HuH-7 (cell line): ENCODE data around the gene ERN1.
A peak's percentile ranks its signal among the peaks of the same experiment; 100 is the strongest.

ENCODE experiments used
- DNase-seq: peaks from one replicate; pipeline ENCODE4 v3.0.0; 2011; ENCODE audit warnings: low spot score

ERN1 gene

DNA sequence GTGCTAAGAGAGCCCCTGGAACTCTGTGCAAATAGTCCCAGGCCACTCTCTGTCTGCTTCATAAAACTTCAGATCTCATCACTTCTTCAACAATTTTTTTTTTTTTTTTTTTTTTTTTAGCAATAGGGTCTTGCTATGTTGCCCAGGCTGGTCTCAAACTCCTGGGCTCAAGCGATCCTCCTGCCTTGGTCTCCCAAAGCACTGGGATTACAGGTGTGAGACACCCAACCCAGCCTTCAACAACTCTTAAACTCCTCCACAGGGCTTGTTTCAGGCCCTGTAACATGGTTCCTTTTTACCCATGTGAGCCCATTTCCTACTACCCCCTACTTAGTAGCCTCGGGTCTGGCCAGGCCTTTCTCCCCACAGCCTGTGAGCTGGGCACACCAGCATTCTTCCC, 70.2 kb downstream of the ERN1 start:
- DNase-seq, result no peak

DNA sequence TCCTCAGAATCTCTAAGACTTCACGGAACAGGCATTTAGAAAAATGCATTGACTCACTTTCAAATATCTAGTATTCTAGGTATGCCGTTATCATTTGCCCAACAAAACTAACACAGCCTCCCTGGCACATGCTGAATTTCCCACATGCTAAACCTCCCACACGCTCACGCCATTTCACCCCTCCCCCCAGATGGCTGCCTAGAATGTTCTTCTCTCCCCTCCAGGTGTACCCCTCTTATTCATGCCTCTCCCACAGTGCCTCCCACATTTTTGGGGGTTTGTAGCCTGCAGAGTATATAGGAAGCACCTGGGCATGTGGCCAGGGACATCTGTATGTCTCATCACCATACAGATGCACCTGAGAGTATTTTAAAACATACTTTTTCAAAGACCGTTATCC, 71.3 kb downstream of the ERN1 start:
- DNase-seq, result no peak

DNA sequence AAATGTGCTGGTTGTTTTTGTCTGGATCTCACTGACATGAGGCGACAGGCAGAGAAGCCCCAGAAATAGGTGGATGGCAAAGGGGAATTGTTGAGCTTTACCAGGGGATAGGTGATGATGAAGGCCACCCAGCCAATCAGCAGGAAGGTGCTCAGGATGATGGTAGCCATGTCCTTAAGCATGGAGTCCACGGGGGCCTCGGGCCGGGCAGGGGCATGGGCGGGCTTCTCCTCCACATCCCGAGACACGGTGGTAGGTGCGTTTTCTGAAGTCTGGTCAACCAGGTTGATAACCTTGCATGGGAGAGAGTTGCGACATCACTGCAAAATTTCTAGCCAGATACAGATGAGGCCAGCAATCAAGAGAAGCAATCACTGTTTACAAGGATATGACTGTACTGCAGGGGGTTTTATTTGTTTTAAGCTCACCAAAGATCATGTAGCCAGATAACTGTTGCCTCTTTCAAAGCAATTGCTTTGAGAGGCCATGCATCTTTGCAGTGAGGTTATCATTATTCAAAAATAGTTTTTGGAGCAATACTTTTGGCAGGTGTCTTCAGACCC, 72.2 kb downstream of the ERN1 start:
- peak; percentile 62 for DNase-seq

DNA sequence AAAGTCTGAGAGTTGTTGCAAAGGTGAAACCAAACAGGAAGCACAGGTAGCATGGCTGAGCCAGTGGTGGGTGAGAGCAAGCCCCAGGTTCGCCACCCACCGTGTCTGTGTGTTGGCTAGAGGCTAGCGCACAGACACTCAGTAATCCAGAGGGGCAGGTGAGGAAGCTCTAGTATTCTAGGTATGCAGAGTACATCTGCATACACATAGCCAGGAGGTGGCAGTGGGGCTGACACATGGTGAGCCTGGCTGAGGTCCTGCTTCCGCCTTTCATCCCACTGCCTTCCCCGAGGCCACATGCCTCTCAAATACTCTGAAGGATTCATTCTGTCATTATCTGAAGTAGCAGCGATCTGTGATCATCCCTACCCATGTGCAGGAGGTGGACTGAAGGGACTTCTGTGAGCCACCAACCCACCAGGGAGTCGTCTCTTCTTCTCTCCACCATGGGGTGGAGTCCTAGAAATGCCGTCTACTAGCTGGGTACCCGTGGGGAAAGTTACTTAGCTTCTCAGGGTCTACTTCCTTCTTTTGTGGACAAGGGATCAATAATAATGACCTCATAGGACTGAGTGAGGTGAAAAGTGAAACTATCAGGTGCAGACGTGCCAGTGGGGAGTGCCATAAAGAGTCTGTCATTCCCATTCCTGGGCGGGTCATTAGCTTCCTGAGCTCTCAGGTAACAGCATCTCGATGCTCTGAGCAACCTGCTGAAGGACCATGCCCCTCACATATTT, 73.5 kb downstream of the ERN1 start:
- DNase-seq, result peak; percentile 30

DNA sequence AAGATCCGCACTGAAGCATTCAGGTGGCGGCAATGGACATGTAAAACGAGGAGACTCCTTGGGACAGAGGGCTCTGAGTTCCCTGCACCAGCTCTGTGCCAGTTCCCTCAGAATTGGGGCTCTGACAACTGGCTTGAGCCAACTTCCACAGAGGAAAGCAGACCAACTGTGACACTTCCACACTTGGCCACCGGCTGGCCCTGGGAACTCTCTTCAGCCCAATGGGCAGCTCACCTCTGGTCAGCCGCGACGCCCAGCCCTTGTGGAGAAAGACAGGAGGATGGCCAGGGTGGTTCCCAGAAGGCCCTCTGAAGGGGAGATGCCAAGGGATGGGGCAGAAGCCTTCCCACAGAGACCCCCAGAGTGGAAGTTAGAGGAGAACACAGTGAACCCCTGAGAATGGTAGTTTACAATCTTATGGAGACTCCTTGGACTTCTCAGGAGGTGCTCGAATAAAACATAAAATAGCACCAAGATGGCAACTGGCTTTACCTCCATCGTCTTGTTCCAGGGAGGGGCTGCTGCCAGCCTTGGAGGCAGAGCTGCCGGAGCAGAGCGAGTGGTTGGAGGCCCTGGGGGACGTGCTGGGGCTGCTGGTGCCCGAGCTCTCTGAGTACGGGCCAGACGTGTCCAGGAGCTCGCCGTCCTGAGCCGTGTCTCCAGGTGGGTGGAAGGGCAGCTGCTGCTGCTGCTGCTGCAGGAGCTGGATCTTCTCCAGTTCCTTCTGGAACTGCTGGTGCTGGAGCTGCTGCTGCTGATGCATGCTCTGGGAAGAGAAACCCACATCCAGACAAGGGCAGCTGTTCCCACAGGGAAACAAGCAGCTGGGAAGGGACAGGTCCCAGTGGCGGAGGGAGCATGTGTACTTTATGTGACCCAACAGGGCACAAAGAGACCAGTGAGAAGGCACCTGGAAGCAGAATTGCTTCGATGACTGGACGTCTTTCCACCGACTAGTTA, 74.5 kb downstream of the ERN1 start:
- no peak for DNase-seq

DNA sequence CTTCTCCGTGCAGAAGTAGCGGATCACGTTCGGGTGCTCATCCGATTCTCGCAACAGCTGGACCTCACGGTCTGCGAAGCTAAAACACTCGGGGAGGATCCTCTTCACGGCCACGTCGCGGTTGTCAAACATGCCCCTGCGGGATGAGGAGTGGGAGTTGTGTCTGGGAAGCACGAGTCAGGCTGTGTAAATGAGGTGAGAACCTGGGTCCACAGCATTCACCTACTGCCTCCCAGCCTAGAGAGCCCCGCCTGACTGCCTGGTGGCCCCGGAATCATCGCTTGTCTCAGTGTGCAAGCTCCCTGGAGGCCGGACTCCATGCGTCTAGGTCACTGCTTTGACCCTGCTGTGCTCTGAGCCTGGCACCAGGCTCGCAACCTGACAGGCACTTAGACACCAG, 75.6 kb downstream of the ERN1 start:
- DNase-seq, result no peak

DNA sequence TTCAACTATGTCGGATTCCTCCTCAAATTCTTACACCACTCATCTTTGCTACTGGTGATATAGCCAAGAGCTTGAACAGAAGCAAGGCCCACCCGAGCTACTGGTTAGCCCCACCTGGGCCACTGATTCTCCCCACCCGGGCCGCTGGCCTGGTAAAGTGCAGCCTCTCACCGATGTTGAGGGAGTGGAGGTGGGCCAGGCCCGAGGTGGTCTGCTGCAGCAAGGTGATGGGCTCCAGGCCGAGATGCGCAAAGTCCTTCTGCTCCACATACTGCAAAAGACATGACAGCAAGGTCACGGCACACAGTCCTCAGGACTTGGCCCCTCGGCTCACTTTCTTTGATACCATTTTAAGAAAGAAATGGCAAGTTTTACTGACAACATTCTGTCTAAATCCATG, 76.8 kb downstream of the ERN1 start:
- DNase-seq, result no peak

DNA sequence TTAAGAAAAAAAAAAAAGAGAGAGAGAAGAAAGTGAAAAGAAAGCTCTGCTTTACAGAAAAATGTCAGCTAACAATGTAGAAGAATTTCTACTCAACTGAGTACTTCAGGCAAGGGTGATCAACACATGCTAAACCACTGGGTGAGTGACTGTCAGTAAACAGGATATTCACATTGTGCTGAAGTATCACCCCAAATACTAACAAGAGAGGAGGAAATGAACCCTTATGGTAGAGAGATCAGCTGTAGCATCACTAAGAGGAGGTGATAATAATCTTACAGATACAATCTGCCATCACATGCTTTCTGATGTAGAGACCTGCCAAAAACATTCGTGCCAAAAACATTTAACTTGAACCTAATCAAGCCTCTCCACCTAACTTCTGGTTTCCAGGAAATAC, 78.8 kb downstream of the ERN1 start:
- no peak for DNase-seq

DNA sequence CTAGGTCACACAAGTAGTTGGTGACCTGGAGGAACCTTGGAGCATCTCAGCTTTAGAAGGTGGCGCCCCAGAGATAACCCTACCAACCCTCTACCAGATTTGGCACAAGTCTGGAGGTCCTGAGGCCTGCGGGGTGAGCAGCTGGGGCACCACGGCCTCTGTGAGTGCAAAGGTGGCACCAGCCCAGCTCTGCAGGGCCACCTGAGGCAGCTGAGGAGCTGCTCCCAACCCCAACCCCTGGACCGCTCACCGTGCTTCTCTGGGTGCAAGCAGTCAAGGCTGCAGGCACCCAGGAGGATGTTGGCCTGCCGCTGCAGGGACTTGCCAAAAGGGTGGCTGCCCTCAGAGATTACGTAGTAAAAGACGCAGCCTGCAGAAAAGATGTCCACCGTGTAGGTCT, 81.1 kb downstream of the ERN1 start:
- no peak for DNase-seq

DNA sequence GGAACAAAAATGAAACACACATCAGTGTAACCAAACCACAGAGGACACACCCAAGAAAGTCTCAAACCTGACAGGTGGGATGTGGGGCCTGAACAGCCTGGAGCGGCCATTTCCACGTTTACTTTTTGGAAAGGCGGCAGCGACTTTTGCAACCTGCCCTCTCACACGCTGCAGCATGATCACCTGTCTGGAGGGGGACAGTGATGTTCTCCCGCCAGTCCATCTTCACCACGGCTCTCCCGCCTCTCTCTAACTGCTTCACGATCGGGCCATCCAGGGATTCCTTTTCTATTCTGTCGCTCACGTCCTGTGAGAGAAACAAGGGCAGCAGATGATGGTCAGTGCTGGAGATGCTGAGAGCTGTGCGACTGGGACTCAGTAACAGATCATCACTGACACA, 84.8 kb downstream of the ERN1 start:
- DNase-seq, result no peak

DNA sequence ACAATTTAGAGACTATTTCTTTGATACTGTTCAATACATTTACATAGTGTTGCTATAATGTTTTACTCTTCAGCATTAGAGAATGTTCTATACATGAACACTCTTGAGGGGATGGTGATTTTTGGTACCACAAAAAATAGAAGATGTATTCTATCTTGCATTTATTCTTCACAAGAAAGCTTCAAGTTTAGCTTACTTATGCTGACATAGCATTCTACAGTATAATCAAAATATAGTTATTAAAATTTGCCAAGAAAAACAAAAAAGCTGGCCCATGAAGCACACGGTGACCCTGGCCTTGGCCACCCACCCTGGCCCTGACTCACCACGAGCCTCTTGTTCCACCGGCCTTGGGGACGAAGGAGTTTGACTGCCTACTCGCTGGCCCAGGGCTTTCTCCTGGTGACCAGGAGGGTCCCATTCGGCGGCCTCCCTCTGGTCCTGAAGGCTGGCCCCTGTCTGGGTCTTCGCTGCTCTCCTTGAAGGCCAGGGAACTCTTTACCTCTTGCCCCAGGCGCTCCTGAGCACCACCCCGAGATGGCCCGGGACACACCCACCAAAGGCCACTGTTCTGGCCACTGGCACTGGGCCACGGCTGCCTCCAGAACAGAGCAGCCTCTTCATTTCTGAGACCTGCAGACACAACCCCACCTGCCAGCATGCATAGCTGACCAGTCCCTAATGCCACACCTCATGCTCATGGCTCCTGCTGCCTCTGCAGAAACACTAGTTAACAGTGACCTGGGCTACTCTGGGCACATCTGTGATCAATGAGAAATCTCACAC, 87.1 kb downstream of the ERN1 start:
- no peak for DNase-seq

DNA sequence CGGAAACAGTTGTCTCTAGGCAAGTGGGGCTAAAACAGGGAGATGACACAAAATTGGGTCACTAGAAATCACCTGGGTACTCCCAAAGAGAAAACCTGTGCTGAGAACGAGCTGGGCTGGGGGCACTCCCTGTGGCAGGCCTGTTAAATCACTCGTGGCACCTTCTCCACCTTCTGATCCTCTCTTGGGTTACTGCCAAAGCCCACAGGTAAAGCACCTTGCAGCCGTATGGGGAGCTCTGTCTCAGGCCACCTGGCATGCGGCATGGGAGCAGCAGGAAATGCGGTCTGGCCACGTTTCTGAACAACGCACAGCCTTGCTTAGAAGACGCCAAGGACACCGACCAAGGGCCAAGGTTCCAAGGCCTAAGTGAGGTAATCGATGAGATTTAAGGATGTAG, 88.0 kb downstream of the ERN1 start:
- DNase-seq, result no peak

DNA sequence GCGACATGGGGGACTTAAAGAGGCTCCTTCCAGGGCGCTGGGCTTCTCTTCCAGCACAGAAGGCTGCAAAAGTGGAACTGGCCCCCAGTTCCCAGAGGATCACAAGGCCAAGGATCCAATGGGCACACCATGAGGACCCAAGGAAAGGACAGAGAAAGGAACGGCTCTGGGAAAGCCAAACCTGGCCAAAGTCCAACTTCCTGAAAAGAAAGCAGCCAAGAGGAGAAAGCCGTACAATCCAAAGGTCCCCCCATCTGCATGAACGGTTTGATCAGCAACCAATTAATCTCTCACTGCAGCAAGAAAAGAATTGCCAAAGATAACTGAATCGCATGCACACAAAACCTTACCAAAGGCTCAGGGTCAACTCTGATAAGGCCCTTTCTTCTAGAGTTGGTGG, 89.7 kb downstream of the ERN1 start:
- no peak for DNase-seq

DNA sequence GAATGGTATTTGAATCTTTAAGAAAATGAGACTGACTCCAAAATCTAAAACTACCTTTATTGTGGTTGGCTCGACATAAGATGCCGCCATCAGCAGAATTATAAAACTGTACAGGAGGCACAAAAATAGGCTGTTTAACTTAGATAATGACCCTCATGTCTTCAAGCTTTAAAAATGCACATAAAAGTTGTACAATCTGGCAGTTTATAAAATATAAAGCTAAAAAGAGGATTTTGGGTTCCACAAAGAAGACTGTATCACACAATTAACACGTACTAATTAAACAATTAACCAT, 90.9 kb downstream of the ERN1 start:
- no peak for DNase-seq

DNA sequence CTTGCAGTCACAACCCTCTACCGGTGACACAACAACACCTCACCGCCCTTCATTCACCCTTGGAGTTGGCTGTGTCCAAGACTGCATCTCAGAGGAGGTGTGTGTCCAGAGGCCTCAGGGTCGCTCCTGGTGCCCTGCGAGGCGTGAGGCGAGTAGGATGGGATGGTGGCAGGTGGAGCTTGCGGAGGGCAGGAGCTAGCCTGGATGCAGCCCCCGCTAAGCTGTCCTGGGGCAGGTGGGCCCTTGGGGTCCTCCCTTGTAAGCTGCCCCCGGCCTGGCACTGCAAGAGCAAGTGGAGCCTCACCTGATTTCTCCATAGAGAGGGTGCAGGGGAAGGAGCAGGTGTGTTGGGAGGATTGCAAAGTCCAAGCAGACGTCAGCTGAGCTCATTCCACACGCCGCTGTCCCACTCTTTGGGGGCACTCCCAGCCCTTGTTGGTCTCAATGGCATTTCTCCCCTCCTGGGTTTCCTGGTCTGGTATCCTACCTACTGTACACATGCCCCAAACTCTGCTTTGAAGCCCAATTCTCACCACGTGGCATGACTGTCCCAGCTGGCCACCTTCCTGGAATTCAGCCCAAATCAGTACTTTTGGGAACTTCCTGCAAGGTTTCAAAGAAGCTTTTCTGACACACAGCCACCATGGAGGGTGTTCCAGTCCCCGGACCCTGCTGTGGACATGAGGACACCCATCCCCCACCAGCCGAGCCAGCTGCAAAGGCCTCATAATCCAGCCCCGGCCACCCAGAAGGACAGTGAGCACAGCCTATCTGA, 91.4 kb downstream of the ERN1 start:
- no peak for DNase-seq

DNA sequence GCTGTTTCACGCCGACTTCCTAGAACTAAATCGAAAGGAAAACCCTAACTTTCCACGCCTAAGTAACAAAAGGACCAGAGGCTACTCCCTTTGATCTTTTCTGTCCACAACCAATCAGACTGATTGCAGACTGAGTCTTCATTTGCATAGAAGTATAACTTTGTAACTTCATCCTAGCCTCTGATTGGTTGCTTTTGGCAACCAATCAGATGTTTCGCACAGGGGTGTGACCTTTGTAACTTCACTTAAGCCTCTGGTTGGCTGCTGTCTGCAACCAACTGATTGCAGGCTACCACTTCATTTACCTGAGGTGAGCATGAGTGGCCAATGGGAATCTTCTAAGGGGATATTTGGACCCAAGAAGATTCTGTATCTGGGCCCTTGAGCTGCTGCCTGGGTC, 92.1 kb downstream of the ERN1 start:
- no peak for DNase-seq

DNA sequence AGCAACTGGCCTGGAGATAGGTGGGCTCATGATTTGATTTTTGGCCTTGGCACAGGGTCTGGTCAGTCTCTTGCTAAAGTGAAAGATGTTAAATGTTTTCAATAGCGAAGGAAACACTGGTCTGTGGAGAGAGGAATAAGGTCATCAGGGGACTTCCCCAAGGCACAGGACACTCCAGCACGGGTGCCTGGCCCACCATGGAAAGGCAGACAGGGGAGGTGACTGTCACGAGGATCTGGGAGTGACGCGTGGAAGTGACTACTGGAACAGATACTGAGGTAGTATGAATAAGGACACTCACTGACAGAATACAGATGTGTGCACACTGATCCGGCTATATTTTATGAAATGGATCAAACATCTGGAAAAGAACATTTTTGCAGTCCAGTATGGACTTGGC, 92.8 kb downstream of the ERN1 start:
- no peak for DNase-seq

DNA sequence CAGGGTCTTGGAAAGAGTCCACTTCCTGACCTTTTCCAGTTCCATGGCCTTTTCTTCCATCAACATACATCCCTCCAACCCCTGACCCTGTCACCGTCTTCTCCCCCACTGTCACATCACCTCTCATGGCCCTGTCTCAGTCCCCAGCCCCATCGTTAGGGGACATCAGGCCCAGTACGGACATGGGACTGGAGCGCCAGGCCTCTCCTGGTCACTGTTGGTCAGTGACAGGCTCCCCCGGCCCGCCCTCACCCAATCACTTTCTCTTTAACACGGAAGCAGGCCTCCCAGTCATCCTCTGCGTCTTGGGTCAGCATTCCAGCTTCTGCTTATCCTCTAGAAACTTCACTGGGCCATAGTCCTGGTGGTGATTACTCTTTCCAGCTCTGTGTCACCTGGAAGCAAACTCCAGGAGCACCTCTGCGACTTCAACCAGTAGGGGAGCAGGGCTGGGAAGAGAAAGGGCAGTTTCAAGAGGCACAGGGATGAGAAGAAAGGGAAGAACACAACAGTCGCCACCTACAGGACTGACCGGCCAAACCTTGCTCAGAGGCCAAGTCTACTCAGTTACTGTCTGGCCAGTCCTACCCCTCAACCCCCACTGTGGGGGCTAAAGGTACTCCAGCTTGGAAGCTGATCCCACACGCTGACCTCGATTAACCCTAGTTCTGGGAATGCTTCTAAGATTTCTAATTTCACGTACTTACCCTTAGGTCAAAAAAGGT, 93.6 kb downstream of the ERN1 start:
- DNase-seq, result peak; percentile 52

DNA sequence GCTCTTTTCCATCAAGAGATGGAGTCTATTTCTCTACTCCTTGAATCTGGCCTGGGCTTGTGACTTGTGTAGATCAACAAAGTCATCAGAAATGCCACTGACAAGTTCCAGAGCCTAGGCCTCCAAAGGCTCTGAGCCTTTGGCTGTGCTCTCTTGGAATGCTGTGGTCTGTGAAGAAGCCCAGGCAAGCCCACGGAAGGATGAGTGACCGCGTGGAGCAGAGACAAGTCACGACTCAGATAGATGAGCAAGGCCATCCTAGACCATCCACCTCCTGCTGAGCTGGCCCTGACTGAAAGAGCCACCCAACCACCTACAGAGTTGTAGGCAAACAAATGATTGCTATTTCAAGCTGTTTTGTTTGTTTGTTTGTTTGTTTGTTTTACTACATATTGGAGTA, 97.9 kb downstream of the ERN1 start:
- no peak for DNase-seq

DNA sequence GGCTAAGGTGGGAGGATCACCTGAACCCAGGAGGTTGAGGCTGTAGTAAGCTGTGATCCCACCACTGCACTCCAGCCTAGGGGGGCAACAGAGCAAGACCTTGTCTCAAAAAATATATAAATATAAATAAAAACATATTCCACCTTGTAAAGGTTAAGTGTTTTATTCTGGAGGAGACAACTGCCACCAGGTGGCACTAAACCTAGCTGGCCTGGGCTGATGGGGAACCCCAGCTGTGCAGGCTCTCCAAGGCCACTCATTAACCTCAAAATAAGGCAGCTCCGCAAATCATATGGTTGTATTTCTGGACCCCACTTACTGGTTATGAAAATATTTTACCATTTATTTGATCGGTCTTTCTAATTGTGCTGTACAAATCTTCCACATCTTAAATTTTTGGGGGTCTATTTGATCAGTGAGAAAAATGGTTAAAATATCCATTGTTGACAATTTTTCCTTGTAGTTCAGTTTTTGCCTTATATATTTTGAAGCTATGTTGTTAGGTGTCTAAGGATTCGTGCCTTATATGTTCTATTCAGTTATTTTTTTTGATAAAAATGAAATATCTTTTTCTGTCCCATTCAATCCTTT, 101.0 kb downstream of the ERN1 start:
- DNase-seq, result peak; percentile 64
